Natural killer cell (primary cell): Measurements from ENCODE around the gene MZF1. TPM values are rescaled to one million over a fixed set of nuclear protein-coding genes. Genes with fewer than 3 reads are reported as not detected.

Source experiments
- ATAC-seq, 3 donors: fragments of 150-1000 bp in 2 of 3; fragments of 200-7000 bp in 1 of 3; cut with Tn5 transposase; 1 replicate in 1 of 3; 2 replicates in 2 of 3; pipeline ENCODE4 v1.10.0; 2021; ENCODE audit warnings: mild to moderate bottlenecking in 2 of 3, moderate library complexity in 2 of 3
- DNase-seq, 2 donors: peaks; one replicate each; pipeline versions ENCODE4 v3.0.0 to v3.0.0-alpha.2; 2013 to 2021; ENCODE audit warnings: mixed read lengths in 1 of 2
- H3K27ac ChIP-seq: one replicate; pipeline ENCODE4 v1.5.1; 2013; ENCODE audit warnings: mild to moderate bottlenecking, low read length
- H3K27me3 ChIP-seq: one replicate; pipeline ENCODE4 v1.6.1; 2013; ENCODE audit warnings: low read length; ENCODE audit not compliant: control insufficient read depth, insufficient read depth
- H3K36me3 ChIP-seq: one replicate; pipeline ENCODE4 v1.6.1; 2013; ENCODE audit warnings: low read length; ENCODE audit not compliant: control insufficient read depth, insufficient read depth
- H3K4me1 ChIP-seq: one replicate; pipeline ENCODE4 v1.6.1; 2013; ENCODE audit warnings: low read length; ENCODE audit not compliant: control insufficient read depth, insufficient read depth
- H3K4me3 ChIP-seq: one replicate; pipeline ENCODE4 v1.5.1; 2013; ENCODE audit warnings: low read length
- H3K9me3 ChIP-seq: one replicate; pipeline ENCODE4 v1.6.1; 2013; ENCODE audit warnings: low read length; ENCODE audit not compliant: control insufficient read depth, insufficient read depth
- H3K27ac Mint-ChIP-seq, 2 donors: one replicate each; pipeline ENCODE4 v1.8.0; 2022; ENCODE audit warnings: mild to moderate bottlenecking in 2 of 2, mixed read lengths in 2 of 2, moderate library complexity in 1 of 2
- H3K27me3 Mint-ChIP-seq, 2 donors: one replicate each; pipeline ENCODE4 v1.8.0; 2022; ENCODE audit warnings: low read depth in 2 of 2, mixed read lengths in 2 of 2
- H3K36me3 Mint-ChIP-seq: one replicate; pipeline ENCODE4 v1.8.0; 2022; ENCODE audit warnings: mixed read lengths
- H3K4me1 Mint-ChIP-seq, 2 donors: one replicate each; pipeline ENCODE4 v1.8.0; 2022; ENCODE audit warnings: mixed read lengths in 2 of 2
- H3K4me3 Mint-ChIP-seq: one replicate; pipeline ENCODE4 v1.8.0; 2022; ENCODE audit warnings: mild to moderate bottlenecking, moderate library complexity, mixed read lengths
- H3K9me3 Mint-ChIP-seq, 2 donors: one replicate each; pipeline ENCODE4 v1.8.0; 2022; ENCODE audit warnings: mixed read lengths in 2 of 2
- CTCF ChIP-seq: fragments of 200-600 bp; IDR thresholded peaks from one replicate; pipeline ENCODE4 v1.8.0; 2022; ENCODE audit warnings: antibody characterized with exemption
- WGBS: methylation state at CpG from one replicate; pipeline ENCODE4 v1.1.7; 2013; ENCODE audit warnings: missing lambda C conversion rate; ENCODE audit not compliant: insufficient coverage; 5-methylcytosine and 5-hydroxymethylcytosine counted together
- intact Hi-C: fragments of 100-400 bp; cut with micrococcal nuclease; formaldehyde crosslinking; loops from one replicate; pipeline ENCODE4 v1.14.2; 2022
- total RNA-seq, 4 donors: library from RNA; stranded (reverse); fragments of 120-200 nt in 1 of 4; gene quantifications; one replicate each; pipeline versions ENCODE4 v1.2.3 to v1.2.4, GENCODE V29; 2013 to 2022

MZF1 gene
- total RNA-seq, 3 donors from 2014 or later (not counting 1 experiment from before 2014, with no cell fraction given), result 24.9 to 40.1 (median 37.3) TPM

GRCh38 chr19:58547323-58548312 lies 25.5 kb downstream of the MZF1 start:
- Histone ChIP-seq H3K36me3 (peaks cover 65% of the 10 kb centered on the region), H3K4me3 (no peak overlapping the region), H3K9me3 (no peaks in the 10 kb centered on the region), H3K27me3 (no peaks in the 10 kb centered on the region), H3K27ac (no peak overlapping the region), H3K4me1 (peaks cover 27% of the 10 kb centered on the region)
- ATAC-seq (no peak), DNase-seq (peak in 1 of 2 donors; percentile 11)
- no peak for TF ChIP-seq CTCF
- Mint-ChIP-seq H3K4me3 (no peak overlapping the region), H3K4me1 (peaks cover 31 to 36% of the 10 kb centered on the region in 2 donors), H3K9me3 (no peaks in the 10 kb centered on the region), H3K27me3 (peaks cover 6% of the 10 kb centered on the region in 2 donors), H3K27ac (peak overlapping the region in 1 of 2 donors; percentile 84), H3K36me3 (no peaks in the 10 kb centered on the region)
- intact Hi-C loops, result no loop called here
- WGBS, result 94% methylated on average over 17 of the region's 18 CpGs

GRCh38 chr19:58546019-58546530 lies 27.1 kb downstream of the MZF1 start:
- ATAC-seq (no peak), DNase-seq (peak in 1 of 2 donors; percentile 25)
- intact Hi-C loops, result no loop called here
- 35% methylated on average over 1 of the region's 1 CpG for WGBS
- no peaks in the 10 kb centered on the region for H3K27me3 ChIP-seq
- H3K36me3 Mint-ChIP-seq, result no peaks in the 10 kb centered on the region
- peaks cover 50% of the 10 kb centered on the region for H3K36me3 ChIP-seq
- no peak overlapping the region for H3K4me3 ChIP-seq
- no peak for TF ChIP-seq CTCF
- H3K4me3 Mint-ChIP-seq, result peak overlapping the region; percentile 89
- H3K27ac ChIP-seq, result no peak overlapping the region
- peaks cover 27% of the 10 kb centered on the region for H3K4me1 ChIP-seq
- H3K4me1 Mint-ChIP-seq, result peaks cover 31 to 34% of the 10 kb centered on the region in 2 donors
- H3K9me3 ChIP-seq, result no peaks in the 10 kb centered on the region
- peak overlapping the region; percentile 80 to 84 for H3K27ac Mint-ChIP-seq
- peaks cover 6 to 7% of the 10 kb centered on the region in 2 donors for H3K27me3 Mint-ChIP-seq
- H3K9me3 Mint-ChIP-seq, result no peaks in the 10 kb centered on the region

GRCh38 chr19:58545286-58546018 lies 27.7 kb downstream of the MZF1 start:
- Histone ChIP-seq H3K36me3 (peaks cover 44% of the 10 kb centered on the region), H3K4me1 (peaks cover 27% of the 10 kb centered on the region), H3K27me3 (no peaks in the 10 kb centered on the region), H3K4me3 (peak overlapping the region; percentile 51), H3K9me3 (no peaks in the 10 kb centered on the region), H3K27ac (peak overlapping the region; percentile 24)
- H3K4me1 Mint-ChIP-seq, result peaks cover 31 to 34% of the 10 kb centered on the region in 2 donors
- intact Hi-C loops, result no loop called here
- TF ChIP-seq CTCF, result no peak
- peaks cover 6 to 7% of the 10 kb centered on the region in 2 donors for H3K27me3 Mint-ChIP-seq
- DNase-seq (peak in 1 of 2 donors; percentile 36), ATAC-seq (no peak)
- peak overlapping the region; percentile 80 to 84 for H3K27ac Mint-ChIP-seq
- peak overlapping the region; percentile 89 for H3K4me3 Mint-ChIP-seq
- WGBS, result 11% methylated on average over 21 of the region's 21 CpGs
- no peaks in the 10 kb centered on the region for H3K36me3 Mint-ChIP-seq
- no peaks in the 10 kb centered on the region for H3K9me3 Mint-ChIP-seq
